K562 (cell line): Measurements from ENCODE around the gene NCMAP. TPM values are rescaled to one million over a fixed set of nuclear protein-coding genes. Genes with fewer than 3 reads are reported as not detected.

Experiments
- AFF1 ChIP-seq, 2 experiments: fragments of 450-650 bp; IDR thresholded peaks; 2 replicates each; pipeline ENCODE4 v1.6.1; 2018; ENCODE audit warnings: mild to moderate bottlenecking in 2 of 2, low read depth in 1 of 2; ENCODE audit not compliant: partially characterized antibody in 2 of 2
- ATF6 ChIP-seq: sonication (generic); formaldehyde crosslinking; IDR thresholded peaks from 2 replicates; pipeline ENCODE4 v1.4.0; 2020; ENCODE audit warnings: mild to moderate bottlenecking, missing genetic modification reagents
- HBP1 ChIP-seq: fragments of 450-650 bp; formaldehyde crosslinking; IDR thresholded peaks from 2 replicates; pipeline ENCODE4 v1.4.0; 2022; ENCODE audit warnings: missing genetic modification characterization
- NR2F6 ChIP-seq: fragments of 450-650 bp; formaldehyde crosslinking; IDR thresholded peaks from 2 replicates; pipeline ENCODE4 v1.4.0; 2020; ENCODE audit warnings: mild to moderate bottlenecking
- NR3C1 ChIP-seq: sonication (generic); formaldehyde crosslinking; IDR thresholded peaks from 2 replicates; pipeline ENCODE4 v1.8.1; 2022; ENCODE audit warnings: missing genetic modification reagents
- ZNF592 ChIP-seq: fragments of 450-650 bp; IDR thresholded peaks from 2 replicates; pipeline ENCODE4 v1.6.1; 2017; ENCODE audit warnings: antibody characterized with exemption, mild to moderate bottlenecking
- ZNF609 ChIP-seq: sonication (generic); formaldehyde crosslinking; IDR thresholded peaks from 2 replicates; pipeline ENCODE4 v1.8.1; 2023; ENCODE audit warnings: missing genetic modification reagents, mild to moderate bottlenecking, borderline replicate concordance
- polyA plus RNA-seq, 8 experiments: library from polyadenylated mRNA; depleted of rRNA in 4 of 8; stranded (reverse) in 5 of 8; unstranded in 3 of 8; fragments of >200 nt; fragmentation: Nextera tagmentation in 2 of 8; fragmentation: Illumina TruSeq in 1 of 8; extraction: Ambion mirVana in 2 of 8; extraction: Trizol in 1 of 8; gene quantifications; 2 replicates each; pipeline versions ENCODE4 v1.2.1 to v1.2.3, GENCODE V29; 2011 to 2014; ENCODE audit warnings: inconsistent platforms in 1 of 8, missing spikeins in 1 of 8
- total RNA-seq, 7 experiments: library from RNA; depleted of rRNA in 6 of 7; stranded (reverse); fragments of >200 nt in 6 of 7; fragmentation: Illumina TruSeq in 2 of 7; extraction: Trizol in 2 of 7; gene quantifications; 2 replicates each; pipeline versions ENCODE4 v1.2.1 to v1.2.3, GENCODE V29; 2011 to 2021; ENCODE audit warnings: low replicate concordance in 1 of 7

NCMAP gene
- total and polyA plus RNA-seq, 9 of the 15 experiments (the other 6 are each of a cell fraction or from before 2014, with no cell fraction given) = 0.03 TPM; not detected in 8

- TF ChIP-seq AFF1 (IDR thresholded peaks at IDR 0.05; ENCODE audit: low read depth in 1 of 2, partially characterized antibody in 2 of 2) = peak in 1 of 2 experiments; percentile 84
- TF ChIP-seq ATF6 = peak; percentile 38; the same call in 1 of the 2 replicates
- 0 out of 2 replicates have a peak, but pooled peaks have one; percentile 3 for TF ChIP-seq ZNF592
- no peak for TF ChIP-seq HBP1
- no peak for TF ChIP-seq ZNF609 (CRISPR knock-in tag)
- TF ChIP-seq NR3C1 (CRISPR knock-in tag) = no peak
- TF ChIP-seq NR2F6 (CRISPR knock-in tag) = no peak
Observed at GRCh38 chr1:24642481-24643362, 86.8 kb downstream of the NCMAP start, which contains the start of gene SRRM1 (continued).
